ENCODE data around the gene GNG3.
"Not testable (repeated sequence)": the region's sequence is repeated elsewhere in the genome, so short reads cannot be mapped to it uniquely, and the experiment has no call there.

GNG3 gene

DNA sequence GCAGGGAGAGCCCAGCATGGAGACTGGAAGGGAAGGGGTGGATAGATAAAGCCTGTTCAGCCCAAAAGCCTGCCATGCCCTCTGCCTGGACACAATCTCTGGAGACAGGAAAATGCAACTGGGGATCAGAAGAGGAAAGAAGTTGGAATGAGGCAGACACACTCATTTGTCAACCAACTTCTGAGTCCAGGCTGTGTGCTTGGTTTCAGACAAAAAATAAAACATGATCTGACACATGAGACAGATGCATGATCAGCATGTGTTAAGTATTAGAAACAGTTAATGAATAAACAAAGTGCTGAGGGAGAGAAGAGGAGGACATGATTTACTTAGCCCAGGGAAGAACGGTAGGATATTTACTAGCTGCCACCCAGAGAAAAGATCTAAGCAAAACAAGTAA lies 19.0 kb upstream of the GNG3 start:
- DNase-seq = no peak

DNA sequence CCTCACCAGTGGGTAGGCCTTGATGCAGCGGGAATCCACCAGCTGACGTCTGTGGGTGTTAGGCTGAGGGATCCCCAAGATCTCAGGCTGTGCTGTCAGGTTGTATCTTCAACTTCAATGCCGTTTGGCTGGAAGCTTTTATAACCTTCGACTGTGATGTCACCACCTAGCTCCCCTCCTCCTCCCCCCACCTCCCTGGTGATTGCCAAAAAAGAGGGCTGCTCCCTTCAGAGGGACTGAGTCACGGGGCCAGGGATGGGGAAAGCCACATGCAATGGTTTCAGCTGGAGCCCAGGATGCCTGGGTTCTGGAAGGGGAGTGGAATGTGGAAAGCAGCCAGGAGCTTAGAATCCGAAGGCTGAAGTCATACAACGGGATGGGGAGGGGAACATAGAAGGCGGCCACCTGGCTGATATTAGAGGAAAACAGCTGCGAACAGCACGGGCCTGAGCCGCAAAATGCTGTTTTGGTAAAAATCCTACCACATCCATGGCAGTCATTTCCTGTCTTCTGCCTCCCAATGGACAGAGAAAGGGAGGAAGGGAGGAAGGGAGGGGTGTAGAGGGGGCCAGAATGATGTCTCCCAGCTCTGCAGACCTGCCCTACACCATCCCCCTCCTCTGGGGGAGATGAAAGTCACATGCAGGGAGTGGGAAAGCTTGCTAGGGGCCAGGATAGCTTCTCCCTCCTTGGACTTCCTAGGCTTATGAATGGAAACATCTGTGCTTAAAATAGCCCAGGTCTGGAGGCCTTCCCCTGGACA lies 17.9 kb upstream of the GNG3 start, which contains the start of gene LRRN4CL:
Gene LRRN4CL, minus strand, starts transcription at position 110 of the 763 bp plus-strand sequence. CDS start 1,022 bp downstream, outside the sequence.
- DNase-seq = no peak

DNA sequence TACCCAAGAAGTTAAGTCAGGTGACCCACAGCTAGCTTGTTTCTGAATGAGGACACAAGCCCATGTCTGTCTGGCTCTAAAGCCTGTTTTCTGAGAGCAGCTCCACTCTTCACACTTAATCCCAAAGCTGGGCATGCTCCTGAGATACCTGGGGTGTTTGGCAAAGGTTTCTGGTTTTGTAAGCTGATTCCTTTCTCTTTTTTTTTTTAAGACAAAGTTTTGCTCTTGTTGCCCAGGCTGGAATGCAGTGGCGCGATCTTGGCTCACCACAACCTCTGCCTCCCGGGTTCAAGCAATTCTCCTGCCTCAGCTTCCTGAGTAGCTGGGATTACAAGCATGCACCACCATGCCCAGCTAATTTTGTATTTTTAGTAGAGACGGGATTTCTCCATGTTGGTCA lies 13.9 kb upstream of the GNG3 start:
- DNase-seq = not testable (repeated sequence)

DNA sequence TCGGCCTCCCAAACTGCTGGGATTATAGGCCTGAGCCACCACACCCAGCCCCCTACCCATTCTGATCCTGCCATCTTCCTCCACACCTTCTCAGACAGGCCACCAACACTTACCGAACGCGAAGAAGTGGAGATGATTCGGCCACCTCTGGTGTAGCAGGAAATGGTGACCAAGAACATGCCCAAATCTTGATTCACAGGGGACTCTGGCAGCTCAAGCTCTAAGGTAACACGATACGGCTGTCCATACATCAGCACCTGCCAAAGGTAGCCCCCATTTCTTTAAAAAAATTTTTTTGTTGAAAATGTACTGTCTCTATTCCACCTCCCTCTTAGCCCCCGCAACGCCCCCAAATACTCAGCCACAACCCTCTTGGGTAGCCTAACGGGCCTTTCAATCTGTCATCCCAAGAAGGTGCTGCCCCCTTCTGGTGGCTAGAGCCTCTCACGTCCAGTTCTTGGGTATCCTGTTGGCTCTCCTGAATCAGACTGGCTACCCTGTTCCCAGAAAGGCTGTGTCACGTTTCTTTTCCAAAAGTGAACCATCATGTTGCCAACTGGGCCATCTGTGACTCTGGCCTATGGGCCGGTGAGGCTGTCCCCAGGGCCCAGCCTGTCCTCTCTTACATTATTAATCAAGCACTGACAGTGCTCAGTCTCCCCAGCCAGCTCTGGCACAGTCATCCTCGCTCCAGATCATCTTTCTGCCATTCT lies 12.9 kb upstream of the GNG3 start:
- peak; percentile 91 for DNase-seq

DNA sequence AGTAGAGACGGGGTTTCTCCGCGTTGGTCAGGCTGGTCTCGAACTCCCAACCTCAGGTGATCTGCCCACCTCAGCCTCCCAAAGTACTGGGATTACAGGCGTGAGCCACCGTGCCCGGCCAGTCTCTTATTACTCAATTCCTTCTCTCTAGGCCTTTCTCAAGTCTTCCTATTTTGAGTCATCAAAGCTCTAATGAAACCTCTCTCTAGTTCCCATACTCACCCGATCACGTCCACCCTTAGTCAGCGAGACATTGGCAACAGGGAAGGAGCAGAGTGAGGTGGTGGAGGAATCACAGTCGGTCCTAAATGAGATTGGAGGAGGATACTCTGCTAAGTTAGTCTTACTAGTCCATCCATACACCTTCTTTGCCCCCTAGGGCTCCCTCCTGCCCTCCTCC lies 5.2 kb upstream of the GNG3 start:
- no peak for DNase-seq

DNA sequence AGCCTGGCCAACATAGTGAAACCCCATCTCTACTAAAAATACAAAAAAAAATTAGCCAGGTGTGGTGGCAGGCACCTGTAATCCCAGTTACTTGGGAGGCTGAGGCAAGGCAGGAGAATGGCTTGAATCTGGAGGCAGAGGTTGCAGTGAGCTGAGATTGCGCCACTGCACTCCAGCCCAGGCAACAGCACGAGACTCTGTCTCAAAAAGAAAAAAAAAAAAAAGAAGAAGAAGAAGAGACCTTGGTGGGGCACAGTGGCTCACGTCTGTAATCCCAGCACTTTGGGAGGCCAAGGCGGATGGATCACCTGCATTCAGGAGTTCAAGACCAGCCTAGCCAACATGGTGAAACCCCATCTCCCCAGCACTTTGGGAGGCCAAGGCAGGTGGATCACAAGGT lies 3.6 kb upstream of the GNG3 start:
- not testable (repeated sequence) for DNase-seq

DNA sequence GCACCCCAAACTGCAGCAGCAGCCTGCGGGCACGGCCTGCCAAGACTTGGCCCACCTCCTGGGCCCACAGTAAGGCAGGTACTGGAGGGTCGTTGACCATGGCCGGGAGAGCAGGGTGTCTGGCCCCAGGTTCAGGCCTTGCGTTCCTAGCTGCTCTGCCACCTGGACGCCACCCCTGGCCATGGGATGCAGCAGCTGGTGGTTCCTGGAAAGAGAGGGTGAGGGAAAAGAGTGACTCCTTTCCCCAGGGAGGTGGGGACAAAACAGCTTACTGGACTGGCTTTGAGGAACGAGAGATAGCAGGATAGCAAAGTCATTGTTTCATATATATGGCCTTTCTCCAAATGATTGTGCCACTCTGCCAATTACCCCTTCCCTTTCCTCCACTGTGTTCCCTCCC lies 2.1 kb upstream of the GNG3 start:
- DNase-seq = peak; percentile 64

DNA sequence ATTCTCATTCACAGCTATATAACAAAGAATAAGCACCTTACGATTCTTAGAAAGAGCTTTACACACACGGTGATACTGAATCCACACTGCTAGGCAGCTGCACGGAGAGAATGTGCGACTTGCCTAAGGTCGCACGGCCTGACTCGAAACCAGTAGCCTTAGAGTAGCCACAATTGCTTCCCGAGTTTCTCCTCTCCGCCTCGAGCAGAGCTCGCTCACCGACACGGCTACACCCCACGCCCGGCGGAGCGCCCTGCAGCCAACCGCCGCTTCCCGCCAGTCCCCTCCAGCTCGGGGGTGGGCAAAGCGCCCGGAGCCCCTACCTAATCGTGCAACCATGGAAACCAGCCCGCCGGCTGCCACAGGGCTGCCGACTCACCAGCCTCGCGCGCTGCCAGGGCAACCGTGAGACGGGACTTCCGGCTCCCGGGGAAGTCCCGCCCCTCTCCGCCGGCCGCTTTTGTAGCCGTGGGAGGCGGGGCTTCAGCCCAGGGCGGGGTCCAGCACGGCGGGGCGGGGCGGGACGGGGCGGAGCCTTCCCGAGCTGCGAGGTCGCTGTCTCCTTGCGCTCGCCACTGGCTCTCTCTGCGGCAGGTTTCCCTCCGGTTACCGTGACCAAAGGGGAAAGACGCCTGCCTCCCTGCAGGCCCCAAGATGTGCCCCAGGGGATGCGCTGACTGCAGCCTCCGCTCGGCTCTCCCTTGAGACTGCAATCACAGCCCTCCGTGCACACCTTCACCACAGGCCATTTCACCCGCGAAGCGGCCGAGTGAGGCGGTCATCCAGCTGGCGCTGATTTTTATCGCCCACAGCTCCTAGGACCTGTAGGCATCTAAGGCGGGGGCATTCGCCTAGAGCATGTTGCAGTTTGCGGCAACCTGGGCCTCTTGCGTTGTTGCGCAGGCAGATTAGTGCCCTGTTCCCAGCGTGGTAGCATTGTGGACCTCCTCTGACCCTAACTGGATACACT lies 1.3 kb upstream of the GNG3 start:
- peak; percentile 94 for DNase-seq

DNA sequence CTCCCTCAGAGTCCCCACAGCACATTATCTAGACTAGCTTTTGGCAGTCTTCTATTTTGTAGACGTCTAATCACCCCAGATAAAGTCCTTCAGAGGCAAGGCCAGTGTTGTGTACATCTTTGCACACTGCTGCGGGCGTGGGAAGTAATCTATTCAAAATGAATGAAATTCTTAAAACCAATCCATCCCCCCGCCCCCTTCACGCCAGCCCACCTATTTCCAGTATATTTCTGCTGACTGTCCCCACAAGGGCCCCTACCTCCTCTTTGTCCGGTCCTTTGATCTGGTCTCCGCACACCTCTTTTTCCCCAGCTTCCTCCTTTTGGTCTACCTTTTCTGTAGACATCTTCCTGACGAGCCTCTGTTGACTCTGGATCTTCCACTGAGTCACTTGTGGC lies 627 bp upstream of the GNG3 start:
- peak; percentile 62 for DNase-seq

DNA sequence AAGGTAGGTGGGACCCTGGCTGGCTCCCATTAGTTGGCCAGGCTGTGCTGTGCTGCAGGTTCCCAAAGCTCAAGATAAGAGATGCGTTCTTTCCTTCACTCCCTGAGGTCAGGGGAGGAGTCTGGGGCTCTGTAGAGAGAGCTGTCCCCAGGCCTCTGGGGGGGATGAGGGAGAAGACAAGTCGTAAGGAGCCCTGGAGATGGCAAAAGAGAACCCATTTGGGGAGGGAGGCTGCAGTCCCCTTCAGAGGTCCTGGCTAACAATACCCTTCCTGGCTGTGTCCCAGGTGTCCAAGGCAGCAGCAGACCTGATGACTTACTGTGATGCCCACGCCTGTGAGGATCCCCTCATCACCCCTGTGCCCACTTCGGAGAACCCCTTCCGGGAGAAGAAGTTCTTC lies 916 bp downstream of the GNG3 start:
- peak; percentile 82 for DNase-seq

DNA sequence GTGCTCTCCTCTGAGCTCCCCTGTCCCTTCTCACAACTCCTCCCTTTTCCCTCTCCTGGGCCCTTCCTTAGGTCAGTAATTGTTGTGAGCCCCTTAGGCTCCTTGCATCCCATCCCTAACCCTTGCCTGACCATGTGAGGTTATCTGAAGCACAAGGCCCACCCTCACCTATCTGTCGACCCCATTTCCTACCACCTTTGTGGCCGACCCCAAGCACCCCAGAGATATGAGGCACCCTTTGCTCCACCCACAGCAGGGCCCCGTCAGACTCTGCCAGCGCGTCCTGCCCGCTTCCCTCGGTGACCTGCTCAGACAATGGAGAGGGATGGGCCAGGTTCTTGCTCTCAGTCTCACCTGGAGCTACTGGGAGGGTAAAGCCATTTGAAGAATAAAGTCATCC lies 1.3 kb downstream of the GNG3 start:
- peak; percentile 59 for DNase-seq

DNA sequence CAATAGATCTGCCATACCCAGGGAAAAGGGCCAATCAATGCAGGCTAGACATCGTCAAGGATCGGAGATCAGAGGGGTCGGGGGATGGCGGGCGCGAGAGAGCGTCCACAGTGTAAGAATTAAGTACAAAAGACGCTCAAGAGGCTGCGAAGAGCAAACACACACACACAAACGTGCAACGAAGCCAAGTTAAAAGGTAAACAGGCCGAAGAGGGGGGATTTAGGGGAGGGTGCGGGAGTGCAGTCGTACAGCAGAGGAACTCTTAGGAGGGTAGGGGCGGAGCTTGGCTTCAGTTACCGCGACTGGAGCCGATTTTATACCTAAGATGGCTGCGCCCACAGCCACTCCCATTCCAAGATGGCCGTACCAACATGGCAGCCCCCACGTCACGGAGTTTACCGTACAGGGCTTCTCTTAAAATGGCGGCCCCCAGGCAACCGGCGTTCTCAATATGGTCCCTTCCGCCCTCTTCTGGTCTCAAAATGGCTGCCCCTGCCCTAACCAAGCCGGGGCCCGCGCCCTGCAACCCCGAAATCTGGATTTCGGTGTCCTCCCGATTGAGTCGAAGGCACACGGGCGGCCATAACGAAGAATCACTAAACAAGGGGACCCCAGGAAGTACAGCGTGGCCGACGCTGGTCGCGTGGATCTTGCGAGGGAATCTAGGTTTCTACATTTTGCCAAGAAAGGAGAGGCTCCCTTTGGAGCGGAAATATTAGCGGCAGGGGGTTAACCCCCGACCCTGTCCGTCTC lies 1.9 kb downstream of the GNG3 start:
- DNase-seq = peak; percentile 99

DNA sequence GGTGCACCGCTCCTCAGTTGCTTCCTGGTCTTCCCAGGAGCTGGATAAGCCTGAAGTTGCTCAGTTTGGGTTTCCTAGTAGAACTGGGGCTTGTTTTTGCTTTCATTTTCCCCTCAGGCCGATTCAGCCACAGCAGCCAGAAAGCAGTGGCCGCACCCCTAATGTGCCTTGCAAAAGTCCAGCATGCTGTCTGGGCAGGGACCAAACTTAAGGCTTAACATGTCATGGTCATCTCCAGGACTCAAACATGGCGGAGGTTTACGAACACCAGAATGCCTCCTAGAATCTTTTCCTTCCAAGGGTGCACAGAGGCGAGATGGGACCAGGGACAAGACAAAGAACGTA lies 2.5 kb downstream of the GNG3 start:
- peak; percentile 49 for DNase-seq

DNA sequence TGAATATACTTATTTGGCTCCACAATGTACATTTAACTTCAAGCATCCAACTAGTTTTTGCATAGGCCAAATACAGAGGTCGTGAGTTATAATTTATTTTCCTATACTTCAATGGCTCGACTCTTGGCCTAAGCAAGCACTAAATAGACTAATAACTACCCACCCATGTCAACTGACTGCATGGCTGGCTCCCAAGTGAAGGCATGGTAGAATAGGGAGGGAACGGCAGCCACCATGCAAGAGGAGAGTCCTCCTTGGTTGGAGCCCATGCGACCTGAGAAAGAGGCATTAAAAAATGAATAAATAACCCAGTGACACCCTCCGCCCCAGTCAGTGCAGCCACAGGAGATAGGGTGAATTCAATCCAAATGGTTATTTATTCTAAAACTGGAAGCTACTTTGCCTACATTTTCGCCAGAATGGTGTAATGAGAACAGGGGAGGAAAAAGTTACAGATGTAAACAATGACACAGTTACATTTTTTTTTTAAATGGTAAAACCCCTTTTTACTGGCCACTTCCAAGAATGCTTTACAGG lies 4.9 kb downstream of the GNG3 start:
- no peak for DNase-seq

DNA sequence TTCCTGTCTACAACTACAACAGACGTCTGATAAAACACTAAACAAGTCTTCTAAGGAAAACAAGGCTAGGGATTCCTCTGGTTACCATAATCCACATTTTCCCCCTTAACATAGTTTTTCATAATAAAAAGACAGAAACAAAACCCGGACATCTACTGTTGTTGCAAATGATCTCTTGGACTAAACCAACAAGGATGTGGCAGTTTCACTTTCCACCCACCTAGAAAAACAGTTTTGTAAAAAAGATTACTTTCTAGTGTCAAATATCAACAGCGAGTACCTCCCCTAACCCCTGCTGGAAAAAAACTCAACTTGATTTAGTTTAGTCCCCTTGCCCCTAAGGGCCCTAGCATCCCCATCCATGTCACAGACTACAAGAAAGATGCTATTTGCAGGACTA lies 5.4 kb downstream of the GNG3 start:
- DNase-seq = no peak

DNA sequence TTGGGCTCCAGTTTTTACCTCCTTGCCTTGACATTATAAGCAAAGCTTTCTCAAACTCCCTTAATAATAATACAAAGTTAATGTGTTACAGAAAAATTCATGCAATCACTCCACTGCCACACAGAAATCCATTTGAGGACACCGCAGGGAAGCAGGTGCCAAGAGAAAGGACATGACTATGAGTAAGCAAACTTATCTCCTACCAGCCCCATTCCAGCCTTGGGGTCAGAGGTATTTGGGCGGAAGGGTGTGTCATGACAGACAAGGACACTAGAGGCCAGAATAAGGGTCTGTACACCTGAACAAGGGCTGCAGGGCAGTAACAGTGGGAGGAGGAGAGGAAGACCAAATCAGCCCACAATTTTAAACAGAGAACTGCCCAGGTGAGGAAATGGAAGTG lies 5.9 kb downstream of the GNG3 start:
- DNase-seq = no peak

DNA sequence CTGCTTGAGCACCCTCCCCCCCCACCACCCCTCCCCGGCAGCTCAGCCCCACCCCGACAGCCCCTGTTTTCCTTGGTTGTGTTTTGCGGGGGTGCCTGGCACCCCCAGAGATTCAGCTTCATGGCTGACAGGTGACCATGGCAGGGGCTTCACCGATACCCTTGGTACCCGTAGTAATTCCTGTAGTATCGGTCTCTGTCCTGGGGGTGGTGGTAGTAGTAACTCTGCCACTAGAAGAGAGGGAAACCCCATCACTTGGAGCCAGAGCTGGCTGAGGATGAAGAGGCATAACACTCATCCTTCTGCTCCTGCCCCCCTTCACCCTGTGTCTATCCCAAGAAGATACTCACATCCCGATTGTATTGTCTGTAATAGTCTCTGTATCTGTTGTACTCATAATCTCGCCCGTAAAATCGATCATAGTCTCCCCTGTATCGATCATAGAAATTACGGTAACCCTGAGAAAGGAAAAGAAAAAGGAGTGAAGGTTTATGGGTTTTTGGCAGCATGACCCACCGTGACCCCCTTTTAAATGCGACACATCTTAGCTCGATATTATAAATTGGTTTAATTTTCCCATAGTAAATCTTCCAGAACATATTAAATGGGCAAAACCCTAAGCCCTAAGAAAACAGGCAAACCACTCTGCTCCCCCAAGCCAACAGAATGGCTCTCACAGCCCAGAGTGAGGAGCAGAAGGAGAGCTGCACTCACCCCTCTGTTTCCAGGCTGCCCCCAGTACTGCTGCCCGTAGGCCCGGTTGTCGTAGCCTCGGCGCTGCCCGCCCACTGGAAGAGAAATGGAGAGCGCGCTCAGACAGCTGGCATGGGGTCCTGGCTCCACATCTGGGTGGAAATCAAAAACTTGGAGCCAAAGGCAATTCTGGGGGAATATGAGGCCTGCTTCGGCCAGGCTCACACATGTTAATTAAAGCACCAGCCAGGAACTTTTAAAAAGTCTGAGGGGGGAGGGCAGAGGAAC lies 8.0 kb downstream of the GNG3 start:
- DNase-seq = no peak

DNA sequence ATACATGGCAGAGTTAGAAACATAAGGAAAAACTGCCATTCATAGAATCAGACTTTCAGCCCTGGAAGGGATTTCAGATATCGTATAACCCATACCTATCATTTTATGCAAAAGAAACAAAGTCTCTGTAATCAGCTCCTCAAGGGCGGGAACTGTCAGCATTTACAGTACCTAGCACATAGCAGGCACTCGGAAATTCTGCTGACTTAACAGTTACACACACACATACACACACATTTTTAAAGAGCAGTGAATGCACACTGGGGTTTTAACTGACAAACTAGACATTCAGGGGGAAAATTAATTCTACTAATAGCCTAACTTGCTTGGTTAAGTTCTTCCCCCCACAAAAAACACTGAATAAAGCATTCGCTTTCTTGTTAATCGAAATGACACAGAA lies 8.7 kb downstream of the GNG3 start:
- no peak for DNase-seq

DNA sequence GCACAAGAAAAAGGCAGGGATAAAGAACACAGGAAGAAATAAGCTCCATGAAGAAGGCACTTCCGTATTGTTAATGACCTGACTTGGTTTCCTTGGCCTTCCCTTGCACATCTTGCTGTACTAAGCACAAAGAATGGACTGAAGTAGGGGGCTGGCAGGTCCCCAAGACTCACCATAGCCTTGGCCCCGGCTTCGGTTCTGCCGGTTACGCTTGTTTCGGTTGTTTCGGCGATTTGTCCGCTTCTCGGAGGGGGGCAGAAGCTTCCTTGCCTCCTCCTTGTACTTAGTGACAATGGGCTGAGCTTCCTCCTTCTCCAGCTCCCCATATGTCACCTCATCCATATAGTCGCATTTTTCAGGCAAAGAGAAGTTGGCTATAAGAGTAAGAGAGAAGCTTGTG lies 9.3 kb downstream of the GNG3 start:
- DNase-seq = no peak

DNA sequence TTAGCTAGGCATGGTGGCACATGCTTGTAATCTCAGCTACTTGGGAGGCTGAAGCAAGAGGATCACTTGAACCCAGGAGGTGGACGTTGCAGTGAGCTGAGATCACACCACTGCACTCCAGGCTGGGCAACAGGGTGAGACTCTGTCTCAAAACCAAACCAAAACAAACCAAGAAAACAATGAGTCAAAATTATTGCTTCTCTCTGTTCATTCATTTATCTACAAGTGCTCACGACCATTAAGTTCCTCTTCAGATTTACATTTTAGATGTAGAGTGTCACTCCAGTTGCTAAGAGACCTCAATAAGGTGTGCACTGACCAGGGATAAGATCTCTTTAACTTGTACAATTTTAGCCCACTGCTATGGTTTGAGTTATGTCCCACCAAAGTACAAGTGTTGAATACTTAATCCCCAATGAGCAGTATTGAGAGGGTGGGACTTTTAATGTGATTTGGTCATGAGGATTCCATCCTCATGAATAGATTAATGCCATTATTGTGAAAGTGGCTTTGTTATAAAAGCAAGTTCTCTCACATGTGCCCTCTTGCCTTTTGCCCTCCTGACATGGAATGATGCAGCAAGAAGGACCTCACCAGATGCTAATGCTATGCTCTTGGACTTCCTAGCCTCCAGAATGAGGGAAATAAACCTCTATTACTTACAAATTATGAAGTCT lies 12.0 kb downstream of the GNG3 start:
- DNase-seq = no peak

DNA sequence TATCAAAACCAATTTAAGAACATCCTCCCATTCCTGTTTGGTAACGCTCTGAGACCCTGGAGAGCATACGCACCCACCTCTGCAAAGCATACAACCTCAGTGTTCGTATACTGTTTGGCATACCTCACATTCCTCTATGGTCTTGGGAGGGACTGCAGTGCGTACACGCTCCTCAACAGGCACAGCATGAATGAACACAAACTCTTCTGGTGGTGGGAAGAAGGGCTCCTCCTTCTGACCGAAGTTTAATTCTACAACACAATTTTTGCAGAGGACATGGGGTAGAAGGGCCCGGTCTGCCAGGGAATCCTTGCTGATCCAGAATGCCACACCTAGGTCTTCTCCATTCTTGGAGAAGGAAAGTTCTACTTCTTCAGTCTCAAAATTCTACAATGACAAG lies 14.5 kb downstream of the GNG3 start:
- peak; percentile 36 for DNase-seq

Data from hematopoietic multipotent progenitor cell treated with erythropoietin and hydrocortisone succinate and interleukin-3 and kit ligand, for 8 days (in vitro differentiated cells).